Mucosa of stomach (tissue), 1 donor: ENCODE measurements around the gene VPS35L.
A peak's percentile ranks its signal among the peaks of the same experiment; 100 is the strongest.
"Not testable (repeated sequence)": the region's sequence is repeated elsewhere in the genome, so short reads cannot be mapped to it uniquely, and the experiment has no call there.

ENCODE experiments used
- H3K27me3 ChIP-seq: one replicate; pipeline ENCODE4 v1.7.0; 2013; ENCODE audit warnings: mild to moderate bottlenecking, low read length; ENCODE audit not compliant: control insufficient read depth, insufficient read depth
- H3K36me3 ChIP-seq: one replicate; pipeline ENCODE4 v1.7.0; 2013; ENCODE audit warnings: low read length; ENCODE audit not compliant: control insufficient read depth, insufficient read depth
- H3K4me1 ChIP-seq: one replicate; pipeline ENCODE4 v1.7.0; 2013; ENCODE audit warnings: mild to moderate bottlenecking, low read length; ENCODE audit not compliant: control insufficient read depth, insufficient read depth
- H3K4me3 ChIP-seq: one replicate; pipeline ENCODE4 v1.7.0; 2013; ENCODE audit warnings: low read length
- H3K9ac ChIP-seq: one replicate; pipeline ENCODE4 v1.7.0; 2013; ENCODE audit warnings: mild to moderate bottlenecking, low read length, moderate library complexity
- H3K9me3 ChIP-seq: one replicate; pipeline ENCODE4 v1.7.0; 2013; ENCODE audit warnings: mild to moderate bottlenecking, low read length, moderate library complexity; ENCODE audit not compliant: control insufficient read depth
- donor health status: Pancreatic carcinoma.

The VPS35L gene

GRCh38 chr16:19715566-19715965 lies 160.1 kb downstream of the VPS35L start:
- Histone ChIP-seq H3K9ac (no peak overlapping the region), H3K36me3 (no peaks in the 10 kb centered on the region), H3K27me3 (no peaks in the 10 kb centered on the region), H3K4me3 (no peak overlapping the region), H3K9me3 (no peaks in the 10 kb centered on the region), H3K4me1 (peaks cover 10% of the 10 kb centered on the region)

GRCh38 chr16:19716183-19716582 lies 160.7 kb downstream of the VPS35L start:
- no peak overlapping the region for H3K9ac ChIP-seq
- H3K4me1 ChIP-seq, result peaks cover 10% of the 10 kb centered on the region
- H3K4me3 ChIP-seq, result no peak overlapping the region
- no peaks in the 10 kb centered on the region for H3K36me3 ChIP-seq
- no peaks in the 10 kb centered on the region for H3K27me3 ChIP-seq
- H3K9me3 ChIP-seq, result no peaks in the 10 kb centered on the region

DNA sequence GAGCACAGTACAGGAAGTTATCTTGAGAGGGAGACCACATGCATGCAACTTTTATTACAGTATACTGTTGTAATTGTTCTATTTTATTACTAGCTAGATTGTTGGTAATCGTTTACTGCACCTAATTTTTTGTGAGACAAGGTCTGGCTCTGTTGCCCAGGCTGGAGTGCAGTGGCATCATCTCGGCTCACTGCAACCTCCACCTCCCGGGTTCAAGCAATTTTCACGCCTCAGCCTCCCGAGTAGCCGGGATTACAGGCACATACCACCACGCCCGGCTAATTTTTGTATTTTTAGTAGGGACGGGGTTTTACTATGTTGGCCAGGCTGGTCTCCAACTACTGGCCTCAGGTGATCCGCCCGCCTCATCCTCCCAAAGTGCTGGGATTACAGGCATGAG lies 161.2 kb downstream of the VPS35L start:
- not testable (repeated sequence) for H3K36me3 ChIP-seq, H3K9me3 ChIP-seq, H3K27me3 ChIP-seq, H3K4me1 ChIP-seq
- H3K4me3 ChIP-seq, result peak overlapping the region; percentile 86
- H3K9ac ChIP-seq, result peak overlapping the region; percentile 78

DNA sequence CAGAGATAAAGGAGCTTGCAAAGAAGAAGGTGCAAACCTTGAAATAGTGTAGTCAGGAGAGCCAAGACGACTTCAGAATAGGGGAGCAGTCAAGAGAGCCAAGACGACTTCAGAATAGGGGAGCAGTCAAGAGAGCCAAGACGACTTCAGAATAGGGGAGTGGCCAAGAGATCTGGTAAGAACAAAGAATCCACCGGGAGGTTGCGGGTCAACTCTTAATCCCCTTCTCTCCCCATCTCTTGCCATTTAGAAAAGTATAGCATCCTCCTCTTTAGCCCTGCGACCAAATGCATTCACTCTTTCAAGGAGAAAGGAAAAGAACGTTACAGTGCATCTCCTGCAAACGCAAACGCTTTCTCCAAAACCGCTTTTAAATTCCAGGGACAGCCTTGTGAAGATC lies 161.8 kb downstream of the VPS35L start:
- peak overlapping the region; percentile 86 for H3K4me3 ChIP-seq
- no peaks in the 10 kb centered on the region for H3K27me3 ChIP-seq
- peaks cover 10% of the 10 kb centered on the region for H3K4me1 ChIP-seq
- H3K36me3 ChIP-seq, result no peaks in the 10 kb centered on the region
- H3K9me3 ChIP-seq, result no peaks in the 10 kb centered on the region
- peak overlapping the region; percentile 78 for H3K9ac ChIP-seq

GRCh38 chr16:19717741-19718623 lies 162.5 kb downstream of the VPS35L start, which contains the start of the genes IQCK and KNOP1:
Gene IQCK (plus strand): TSS chr16:19718271. CDS start chr16:19718307, 36 bp downstream.
Gene KNOP1 (minus strand): TSS chr16:19718227. CDS start chr16:19715035, 3,192 bp downstream.
- H3K36me3 ChIP-seq, result no peaks in the 10 kb centered on the region
- H3K27me3 ChIP-seq, result no peaks in the 10 kb centered on the region
- H3K4me1 ChIP-seq, result peaks cover 10% of the 10 kb centered on the region
- peak within 1 kb of the TSS; percentile 86 for H3K4me3 ChIP-seq
- H3K9ac ChIP-seq, result peak within 1 kb of the TSS; percentile 78
- H3K9me3 ChIP-seq, result no peaks in the 10 kb centered on the region

GRCh38 chr16:19718624-19718965 lies 163.1 kb downstream of the VPS35L start:
- Histone ChIP-seq H3K9ac (peak overlapping the region; percentile 78), H3K9me3 (no peaks in the 10 kb centered on the region), H3K4me1 (peaks cover 10% of the 10 kb centered on the region), H3K27me3 (no peaks in the 10 kb centered on the region), H3K4me3 (peak overlapping the region; percentile 86), H3K36me3 (no peaks in the 10 kb centered on the region)

DNA sequence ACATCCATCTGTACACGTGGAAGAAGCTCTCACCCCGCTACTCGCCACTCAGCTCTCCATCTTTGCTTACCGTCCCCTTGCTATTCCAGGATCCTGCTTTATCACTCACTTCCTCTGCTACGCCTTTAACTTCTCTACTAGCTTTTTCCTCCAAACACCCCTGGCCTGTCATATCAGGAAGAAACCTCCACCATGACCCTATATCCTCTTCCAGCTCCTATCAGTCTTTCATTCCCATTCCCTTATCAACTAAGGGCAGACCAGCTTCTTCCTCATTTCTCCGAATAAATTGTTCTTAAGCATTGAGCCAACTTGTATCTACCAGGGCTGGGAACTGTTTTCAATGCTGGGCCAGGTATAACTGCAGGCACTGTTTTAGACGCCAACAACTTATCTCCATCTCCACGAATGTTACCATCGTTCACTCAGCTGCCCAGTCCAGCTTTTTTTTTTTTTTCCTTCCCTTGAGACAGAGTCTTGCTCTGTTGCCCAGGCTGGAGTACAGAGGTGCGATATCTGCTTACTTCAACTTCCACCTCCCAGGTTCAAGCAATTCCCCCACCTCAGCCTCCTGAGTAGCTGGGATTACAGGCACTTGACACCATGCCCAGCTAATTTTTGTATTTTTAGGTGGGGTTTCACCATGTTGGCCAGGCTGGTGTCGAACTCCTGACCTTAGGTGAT lies 166.9 kb downstream of the VPS35L start:
- H3K9me3 ChIP-seq, result no peaks in the 10 kb centered on the region
- no peak overlapping the region for H3K4me3 ChIP-seq
- no peak overlapping the region for H3K9ac ChIP-seq
- H3K4me1 ChIP-seq, result no peaks in the 10 kb centered on the region
- H3K36me3 ChIP-seq, result no peaks in the 10 kb centered on the region
- H3K27me3 ChIP-seq, result no peaks in the 10 kb centered on the region

- Histone ChIP-seq H3K9me3 (no peaks in the 10 kb centered on the region), H3K9ac (no peak overlapping the region), H3K36me3 (no peaks in the 10 kb centered on the region), H3K4me1 (no peaks in the 10 kb centered on the region), H3K4me3 (no peak overlapping the region), H3K27me3 (no peaks in the 10 kb centered on the region)
Observed at GRCh38 chr16:19722981-19723380, 167.5 kb downstream of the VPS35L start.

- Histone ChIP-seq H3K9ac (no peak overlapping the region), H3K4me1 (no peaks in the 10 kb centered on the region), H3K27me3 (no peaks in the 10 kb centered on the region), H3K4me3 (no peak overlapping the region), H3K36me3 (no peaks in the 10 kb centered on the region), H3K9me3 (no peaks in the 10 kb centered on the region)
Observed at GRCh38 chr16:19728636-19728965, 173.1 kb downstream of the VPS35L start.

- Histone ChIP-seq H3K36me3 (no peaks in the 10 kb centered on the region), H3K4me1 (no peaks in the 10 kb centered on the region), H3K9ac (no peak overlapping the region), H3K9me3 (no peaks in the 10 kb centered on the region), H3K27me3 (no peaks in the 10 kb centered on the region), H3K4me3 (no peak overlapping the region)
Observed at GRCh38 chr16:19733551-19733950, 178.0 kb downstream of the VPS35L start.

DNA sequence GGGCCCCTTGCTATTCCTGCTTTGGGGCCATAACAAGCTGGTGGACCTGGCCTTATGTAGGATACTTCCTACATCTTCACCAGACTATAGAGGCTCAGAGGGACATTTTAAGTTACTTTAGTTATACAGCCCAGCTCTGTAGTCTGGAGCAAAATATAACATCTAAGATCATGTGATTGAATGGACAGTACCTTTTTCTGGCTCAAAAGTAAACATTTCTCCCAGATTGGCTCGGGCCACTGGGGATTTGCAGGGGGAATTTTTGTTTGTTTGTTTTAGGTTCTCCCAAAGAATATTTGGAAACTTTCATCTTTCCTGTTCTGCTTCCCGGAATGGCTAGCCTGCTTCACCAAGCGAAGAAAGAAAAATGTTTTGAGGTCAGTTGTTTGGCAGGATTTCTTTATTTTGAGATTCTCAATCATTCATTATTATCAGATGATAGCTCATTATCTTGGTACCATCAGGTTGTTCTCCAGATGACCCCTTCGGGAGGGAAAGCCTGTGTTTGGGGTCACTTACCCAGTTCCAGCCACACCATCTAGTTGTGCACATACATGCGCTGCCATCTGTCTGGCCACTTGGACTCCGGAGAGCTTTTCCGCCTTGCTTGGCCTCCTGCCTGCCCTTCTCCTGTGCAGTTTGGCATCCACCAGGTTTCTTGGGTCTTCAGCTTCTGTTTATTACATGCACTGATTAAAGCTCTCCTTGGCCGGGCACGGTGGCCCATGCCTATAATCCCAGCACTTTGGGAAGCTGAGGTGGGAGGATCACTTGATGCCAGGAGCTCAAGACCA lies 179.8 kb downstream of the VPS35L start:
- Histone ChIP-seq H3K9ac (no peak overlapping the region), H3K9me3 (no peaks in the 10 kb centered on the region)

More for the DNA sequence above, 179.8 kb downstream of the VPS35L start:
- Histone ChIP-seq H3K4me1 (no peaks in the 10 kb centered on the region), H3K36me3 (no peaks in the 10 kb centered on the region), H3K4me3 (no peak overlapping the region), H3K27me3 (no peaks in the 10 kb centered on the region)
